Loucy (cell line): ENCODE data around the gene ZFAND3.

Source experiments
- H2AFZ ChIP-seq: fragments of 200-600 bp; sonication (generic); 2 replicates; pipeline ENCODE4 v1.6.0; 2016; ENCODE audit warnings: antibody characterized with exemption, mild to moderate bottlenecking, low read length, moderate library complexity
- H3F3A ChIP-seq: fragments of 200-600 bp; 2 replicates; pipeline ENCODE4 v1.6.0; 2016; ENCODE audit warnings: antibody characterized with exemption, low read depth, mild to moderate bottlenecking
- H3K27me3 ChIP-seq: fragments of 200-600 bp; sonication (generic); 2 replicates; pipeline ENCODE4 v1.6.1; 2014; ENCODE audit warnings: low read length, mild to moderate bottlenecking; ENCODE audit not compliant: insufficient read depth, poor library complexity, severe bottlenecking
- H3K36me3 ChIP-seq: fragments of 200-600 bp; sonication (generic); 2 replicates; pipeline ENCODE4 v1.6.1; 2016; ENCODE audit warnings: low read length; ENCODE audit not compliant: insufficient read depth
- H3K4me1 ChIP-seq: fragments of 200-600 bp; sonication (generic); 2 replicates; pipeline ENCODE4 v1.5.1; 2014; ENCODE audit warnings: low read length, mild to moderate bottlenecking; ENCODE audit not compliant: insufficient read depth, poor library complexity, severe bottlenecking
- H3K4me2 ChIP-seq: fragments of 200-600 bp; sonication (generic); 2 replicates; pipeline ENCODE4 v1.6.0; 2014; ENCODE audit warnings: antibody characterized with exemption, low read length, low read depth, mild to moderate bottlenecking; ENCODE audit not compliant: poor library complexity, severe bottlenecking
- H3K4me3 ChIP-seq: fragments of 200-600 bp; sonication (generic); 2 replicates; pipeline ENCODE4 v1.5.1; 2014; ENCODE audit warnings: low read length, mild to moderate bottlenecking, mixed read lengths; ENCODE audit not compliant: poor library complexity, severe bottlenecking
- H3K79me2 ChIP-seq: fragments of 200-600 bp; sonication (generic); 2 replicates; pipeline ENCODE4 v1.6.1; 2014; ENCODE audit warnings: low read length; ENCODE audit not compliant: insufficient read depth
- H3K9ac ChIP-seq: fragments of 200-600 bp; sonication (generic); 2 replicates; pipeline ENCODE4 v1.6.0; 2014; ENCODE audit warnings: mild to moderate bottlenecking, low read depth, low read length, moderate library complexity; ENCODE audit not compliant: poor library complexity, severe bottlenecking
- H3K9me2 ChIP-seq: fragments of 200-600 bp; sonication (generic); replicated peaks from 2 replicates; pipeline ENCODE4 v1.6.1; 2016; ENCODE audit warnings: low read depth, low read length, mixed read lengths
- H3K9me3 ChIP-seq: fragments of 200-600 bp; sonication (generic); 2 replicates; pipeline ENCODE4 v1.6.1; 2014; ENCODE audit warnings: mild to moderate bottlenecking, antibody characterized with exemption, low read length, low read depth; ENCODE audit not compliant: insufficient read depth
- H4K20me1 ChIP-seq: fragments of 200-600 bp; sonication (generic); 2 replicates; pipeline ENCODE4 v1.6.0; 2014; ENCODE audit warnings: antibody characterized with exemption, low read length, mild to moderate bottlenecking; ENCODE audit not compliant: insufficient read depth, poor library complexity, severe bottlenecking
- CTCF ChIP-seq: fragments of 200-600 bp; sonication (generic); conservative IDR thresholded peaks from 2 replicates; pipeline ENCODE4 v1.5.1; 2014; ENCODE audit warnings: mild to moderate bottlenecking, antibody characterized with exemption, low read length
- EZH2phosphoT487 ChIP-seq: fragments of 200-600 bp; IDR thresholded peaks from 2 replicates; pipeline ENCODE4 v1.6.1; 2018; ENCODE audit warnings: antibody characterized with exemption, mild to moderate bottlenecking, moderate library complexity, borderline replicate concordance

ZFAND3 gene

DNA sequence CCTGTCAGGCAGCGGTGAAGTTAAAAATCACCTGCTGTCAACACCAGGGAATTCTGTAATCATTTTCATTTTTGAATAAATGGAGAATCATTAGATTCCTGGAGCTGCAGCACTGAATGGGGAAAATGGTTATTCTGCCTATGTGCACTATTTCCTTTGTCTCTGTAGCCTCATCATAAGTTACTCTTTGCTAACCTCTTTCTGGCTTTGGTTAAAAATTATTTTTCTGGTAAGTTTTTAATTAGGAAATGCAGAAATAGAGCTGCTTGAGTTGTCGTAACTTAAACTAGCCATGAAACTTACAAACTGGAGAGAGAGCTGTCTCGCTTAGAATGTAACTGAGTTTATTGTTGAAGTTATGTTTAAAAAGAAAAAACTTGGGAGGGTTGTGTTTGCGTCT is 28.8 kb downstream of the ZFAND3 start:
- H4K20me1 ChIP-seq = peaks cover 77% of the 10 kb centered on the region

GRCh38 chr6:37850260-37850659 is 30.7 kb downstream of the ZFAND3 start:
- Histone ChIP-seq H3K9me3 (no peaks in the 10 kb centered on the region), H2AFZ (no peak overlapping the region), H3K4me1 (peaks cover 10% of the 10 kb centered on the region), H3K79me2 (peaks cover 99% of the 10 kb centered on the region), H3K27me3 (no peaks in the 10 kb centered on the region), H3K9ac (no peak overlapping the region), H3K36me3 (no peaks in the 10 kb centered on the region), H3K4me2 (no peak overlapping the region), H3F3A (no peaks in the 10 kb centered on the region), H3K9me2 (no peaks in the 10 kb centered on the region), H3K4me3 (no peak overlapping the region), H4K20me1 (peaks cover 73% of the 10 kb centered on the region)
- TF ChIP-seq CTCF (no peak), EZH2phosphoT487 (no peak)

More for the DNA sequence above, 28.8 kb downstream of the ZFAND3 start:
- no peaks in the 10 kb centered on the region for H3K9me3 ChIP-seq
- no peaks in the 10 kb centered on the region for H3K27me3 ChIP-seq
- H3K9ac ChIP-seq = no peak overlapping the region
- no peak for TF ChIP-seq EZH2phosphoT487
- no peak for TF ChIP-seq CTCF
- no peak overlapping the region for H3K4me3 ChIP-seq
- H3K4me1 ChIP-seq = peaks cover 18% of the 10 kb centered on the region
- peaks cover 100% of the 10 kb centered on the region for H3K79me2 ChIP-seq
- H3K9me2 ChIP-seq = no peaks in the 10 kb centered on the region
- H3F3A ChIP-seq = 0 out of 2 replicates have a peak, but pooled peaks cover 3% of the 10 kb centered on the region
- H3K4me2 ChIP-seq = no peak overlapping the region
- no peak overlapping the region for H2AFZ ChIP-seq
- no peaks in the 10 kb centered on the region for H3K36me3 ChIP-seq

DNA sequence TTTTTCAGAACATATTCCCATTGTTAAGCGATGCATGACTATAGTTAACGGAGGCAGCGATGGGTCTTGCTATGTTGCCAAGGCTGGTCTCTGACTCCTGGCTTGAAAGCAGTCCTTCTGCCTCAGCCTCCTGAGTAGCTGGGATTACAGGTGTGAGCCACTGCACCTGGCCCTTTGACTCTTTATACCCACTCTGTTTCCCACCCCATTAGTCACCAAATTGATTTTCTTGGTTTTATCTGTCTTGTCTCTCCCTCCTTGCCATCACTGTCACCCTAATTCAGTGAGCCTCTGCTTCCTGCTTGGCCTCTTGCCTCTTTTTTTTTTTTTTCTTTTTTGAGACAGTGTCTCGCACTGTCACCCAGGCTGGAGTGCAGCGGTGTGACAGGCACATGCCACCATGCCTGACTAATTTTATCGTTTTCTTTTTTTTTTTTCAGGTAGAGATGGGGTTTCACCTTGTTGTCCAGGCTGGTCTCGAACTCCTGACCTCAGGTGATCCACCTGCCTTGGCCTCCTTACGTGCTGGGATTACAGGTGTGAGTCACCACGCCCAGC is 31.3 kb downstream of the ZFAND3 start:
- H3K27me3 ChIP-seq = no peaks in the 10 kb centered on the region
- no peak overlapping the region for H3K4me3 ChIP-seq
- TF ChIP-seq EZH2phosphoT487 (no peak), CTCF (no peak)
- peaks cover 11% of the 10 kb centered on the region for H3K4me1 ChIP-seq
- H3K36me3 ChIP-seq = no peaks in the 10 kb centered on the region
- no peaks in the 10 kb centered on the region for H3K9me2 ChIP-seq
- no peak overlapping the region for H3K9ac ChIP-seq
- peaks cover 73% of the 10 kb centered on the region for H4K20me1 ChIP-seq
- H3K9me3 ChIP-seq = no peaks in the 10 kb centered on the region
- H3K79me2 ChIP-seq = peaks cover 99% of the 10 kb centered on the region
- no peak overlapping the region for H3K4me2 ChIP-seq
- H3F3A ChIP-seq = no peaks in the 10 kb centered on the region
- no peak overlapping the region for H2AFZ ChIP-seq
